GM18499 (cell line): Measurements from ENCODE around the gene SFXN3.
"Not testable (repeated sequence)": the region's sequence is repeated elsewhere in the genome, so short reads cannot be mapped to it uniquely, and the experiment has no call there.

ENCODE experiments used
- ATAC-seq: cut with Tn5 transposase; IDR thresholded peaks from one replicate; pipeline ENCODE4 v1.9.1; 2021; ENCODE audit warnings: moderate number of reproducible peaks; ENCODE audit not compliant: insufficient read depth, unreplicated experiment

The SFXN3 gene

GRCh38 chr10:101032637-101033224 lies 1.7 kb downstream of the SFXN3 start:
- ATAC-seq, result no peak

- no peak for ATAC-seq
These were observed 2.2 kb downstream of the SFXN3 start for GRCh38 chr10:101033276-101033675.

- ATAC-seq, result not testable (repeated sequence)
These were observed 3.4 kb downstream of the SFXN3 start for GRCh38 chr10:101034404-101034803.

- no peak for ATAC-seq
These were observed 4.3 kb downstream of the SFXN3 start for GRCh38 chr10:101035314-101035713.

GRCh38 chr10:101035916-101036702 lies 5.1 kb downstream of the SFXN3 start:
- no peak for ATAC-seq

GRCh38 chr10:101036726-101037125 lies 5.7 kb downstream of the SFXN3 start:
- no peak for ATAC-seq

- ATAC-seq, result no peak
These were observed 7.5 kb downstream of the SFXN3 start for GRCh38 chr10:101038484-101038883.

- no peak for ATAC-seq
These were observed 9.0 kb downstream of the SFXN3 start for GRCh38 chr10:101040061-101040460.

- no peak for ATAC-seq
These were observed 9.8 kb downstream of the SFXN3 start for GRCh38 chr10:101040851-101041250.

- no peak for ATAC-seq
These were observed 10.3 kb downstream of the SFXN3 start for GRCh38 chr10:101041252-101041761.

- ATAC-seq, result no peak
These were observed 11.1 kb downstream of the SFXN3 start for GRCh38 chr10:101042118-101042517.

- peak; percentile 82 for ATAC-seq
These were observed 11.8 kb downstream of the SFXN3 start for GRCh38 chr10:101042667-101043362.

GRCh38 chr10:101043363-101043707 lies 12.3 kb downstream of the SFXN3 start:
- ATAC-seq, result no peak

- ATAC-seq, result no peak
These were observed 13.1 kb downstream of the SFXN3 start for GRCh38 chr10:101044117-101044516.

GRCh38 chr10:101046332-101047238 lies 15.6 kb downstream of the SFXN3 start:
- no peak for ATAC-seq

GRCh38 chr10:101047268-101047667 lies 16.2 kb downstream of the SFXN3 start:
- no peak for ATAC-seq

GRCh38 chr10:101047961-101048892 lies 17.2 kb downstream of the SFXN3 start:
- ATAC-seq, result no peak

GRCh38 chr10:101050208-101051069 lies 19.4 kb downstream of the SFXN3 start:
- no peak for ATAC-seq
